AG04449 (cell line): ENCODE data around the gene GIMAP5.

ENCODE experiments used
- CTCF ChIA-PET: fragments of 350-600 bp; formaldehyde crosslinking; extraction: SDS; loops from one replicate; lab custom pipeline; 2021; ENCODE audit warnings: antibody characterized with exemption; lab: Yijun Ruan, JAX
- POLR2A ChIA-PET: fragments of 400-600, 350-600 bp; formaldehyde crosslinking; extraction: SDS; loops from one replicate; lab custom pipeline; 2020; ENCODE audit warnings: antibody characterized with exemption, inconsistent platforms; lab: Yijun Ruan, JAX
- DNase-seq: peaks from one replicate; pipeline ENCODE4 v3.0.0-alpha.2; 2010; ENCODE audit warnings: low read depth, low spot score
- H3K4me3 ChIP-seq: 2 replicates; pipeline ENCODE4 v1.5.1; 2011; ENCODE audit warnings: low read depth, mild to moderate bottlenecking, control low read depth, low read length
- CTCF ChIP-seq: IDR thresholded peaks from one replicate; pipeline ENCODE4 v1.5.1; 2011; ENCODE audit warnings: mild to moderate bottlenecking, moderate library complexity, low read length, control low read depth, inconsistent platforms; ENCODE audit not compliant: insufficient read depth; ENCODE audit errors: missing control alignments

The GIMAP5 gene

GRCh38 chr7:150716368-150716767 lies 20.9 kb upstream of the GIMAP5 start, which contains the start of gene GIMAP1:
Gene GIMAP1 (plus strand): TSS chr7:150716613. CDS start chr7:150719048, 2,435 bp downstream.
- DNase-seq, result no peak
- no peak for TF ChIP-seq CTCF
- POLR2A ChIA-PET, result no interaction called here
- CTCF ChIA-PET, result no interaction called here
- H3K4me3 ChIP-seq, result no peak within 1 kb of the TSS

GRCh38 chr7:150716939-150717338 lies 20.3 kb upstream of the GIMAP5 start:
- ChIA-PET POLR2A (no interaction called here), CTCF (no interaction called here)
- DNase-seq, result no peak
- no peak overlapping the region for H3K4me3 ChIP-seq
- TF ChIP-seq CTCF, result no peak

GRCh38 chr7:150717814-150718420 lies 19.3 kb upstream of the GIMAP5 start:
- H3K4me3 ChIP-seq, result no peak overlapping the region
- no peak for DNase-seq
- CTCF ChIA-PET, result no interaction called here
- TF ChIP-seq CTCF, result no peak
- POLR2A ChIA-PET, result no interaction called here

GRCh38 chr7:150719436-150719835 lies 17.8 kb upstream of the GIMAP5 start:
- POLR2A ChIA-PET, result no interaction called here
- CTCF ChIA-PET, result no interaction called here
- no peak for TF ChIP-seq CTCF
- no peak overlapping the region for H3K4me3 ChIP-seq
- DNase-seq, result no peak

GRCh38 chr7:150719960-150720891 lies 17.0 kb upstream of the GIMAP5 start:
- ChIA-PET CTCF (no interaction called here), POLR2A (no interaction called here)
- no peak for TF ChIP-seq CTCF
- no peak overlapping the region for H3K4me3 ChIP-seq
- DNase-seq, result no peak

GRCh38 chr7:150721970-150722373 lies 15.2 kb upstream of the GIMAP5 start:
- TF ChIP-seq CTCF, result no peak
- no peak for DNase-seq
- ChIA-PET POLR2A (no interaction called here), CTCF (no interaction called here)
- H3K4me3 ChIP-seq, result no peak overlapping the region
